Endothelial cell (in vitro differentiated cells): ENCODE results near the gene SIX4. TPM values are rescaled to one million over a fixed set of nuclear protein-coding genes. Genes with fewer than 3 reads are reported as not detected.

Source experiments
- DNase-seq: peaks from one replicate; pipeline ENCODE4 v3.0.0; 2021; ENCODE audit warnings: low spot score
- H3K27ac Mint-ChIP-seq: one replicate; pipeline ENCODE4 v1.8.0; 2021; ENCODE audit warnings: mixed read lengths, inconsistent platforms; ENCODE audit not compliant: unreplicated experiment
- H3K27me3 Mint-ChIP-seq: one replicate; pipeline ENCODE4 v1.8.0; 2021; ENCODE audit warnings: mild to moderate bottlenecking, moderate library complexity, mixed read lengths, inconsistent platforms; ENCODE audit not compliant: unreplicated experiment
- H3K36me3 Mint-ChIP-seq: one replicate; pipeline ENCODE4 v1.8.0; 2021; ENCODE audit warnings: mild to moderate bottlenecking, low read depth, mixed read lengths, inconsistent platforms; ENCODE audit not compliant: unreplicated experiment
- H3K4me1 Mint-ChIP-seq: one replicate; pipeline ENCODE4 v1.8.0; 2021; ENCODE audit warnings: mild to moderate bottlenecking, mixed read lengths, inconsistent platforms; ENCODE audit not compliant: unreplicated experiment
- H3K4me3 Mint-ChIP-seq: one replicate; pipeline ENCODE4 v1.8.0; 2021; ENCODE audit warnings: mild to moderate bottlenecking, mixed read lengths, inconsistent platforms; ENCODE audit not compliant: unreplicated experiment
- H3K9me3 Mint-ChIP-seq: one replicate; pipeline ENCODE4 v1.8.0; 2021; ENCODE audit warnings: mixed read lengths, inconsistent platforms; ENCODE audit not compliant: unreplicated experiment
- CTCF ChIP-seq: fragments of 200-600 bp; sonication (generic); IDR thresholded peaks from one replicate; pipeline ENCODE4 v1.5.0; 2021; ENCODE audit warnings: antibody characterized with exemption; ENCODE audit not compliant: unreplicated experiment
- long read RNA-seq: library from polyadenylated mRNA; unstranded; transcript quantifications from one replicate; pipeline ENCODE4 v2.0.0, GENCODE V29; 2020; ENCODE audit not compliant: unreplicated experiment
- total RNA-seq: library from RNA; stranded (reverse); fragmentation: NEBNext Ultra II Directional; extraction: Animal tissue kit (Norgen Biotek cat#: 25700); gene quantifications from one replicate; pipeline ENCODE4 v1.2.1, GENCODE V29; 2021; ENCODE audit not compliant: unreplicated experiment

SIX4 gene
- total RNA-seq, result 6.3 TPM
- long read RNA-seq, result 0 reads

GRCh38 chr14:60723907-60724618 lies at the start of gene SIX4:
SIX4 (minus strand) TSS chr14:60724351; CDS start chr14:60724074, 277 bp downstream.
- TF ChIP-seq CTCF, result no peak
- Mint-ChIP-seq H3K27ac (peak within 1 kb of the TSS; percentile 44), H3K4me3 (peak within 1 kb of the TSS; percentile 97), H3K36me3 (peaks cover 7% of the 10 kb centered on the region), H3K4me1 (peaks cover 7% of the 10 kb centered on the region), H3K27me3 (peaks cover 9% of the 10 kb centered on the region), H3K9me3 (no peaks in the 10 kb centered on the region)
- peak; percentile 70 for DNase-seq

GRCh38 chr14:60773558-60773957 lies 49.4 kb upstream of the SIX4 start:
- no peak for TF ChIP-seq CTCF
- Mint-ChIP-seq H3K27me3 (no peaks in the 10 kb centered on the region), H3K27ac (no peak overlapping the region), H3K36me3 (no peaks in the 10 kb centered on the region), H3K9me3 (no peaks in the 10 kb centered on the region), H3K4me3 (no peak overlapping the region), H3K4me1 (no peaks in the 10 kb centered on the region)
- DNase-seq, result no peak

GRCh38 chr14:60771117-60771516 lies 47.0 kb upstream of the SIX4 start:
- Mint-ChIP-seq H3K9me3 (no peaks in the 10 kb centered on the region), H3K27ac (no peak overlapping the region), H3K36me3 (no peaks in the 10 kb centered on the region), H3K27me3 (no peaks in the 10 kb centered on the region), H3K4me3 (no peak overlapping the region), H3K4me1 (no peaks in the 10 kb centered on the region)
- no peak for DNase-seq
- no peak for TF ChIP-seq CTCF

GRCh38 chr14:60768602-60769001 lies 44.5 kb upstream of the SIX4 start:
- Mint-ChIP-seq H3K27ac (no peak overlapping the region), H3K4me1 (no peaks in the 10 kb centered on the region)

More at GRCh38 chr14:60768602-60769001, 44.5 kb upstream of the SIX4 start:
- TF ChIP-seq CTCF, result no peak
- Mint-ChIP-seq H3K4me3 (no peak overlapping the region), H3K27me3 (peaks cover 2% of the 10 kb centered on the region), H3K9me3 (no peaks in the 10 kb centered on the region), H3K36me3 (no peaks in the 10 kb centered on the region)
- DNase-seq, result no peak
